HPDE6-E6E7 (cell line): Measurements from ENCODE around the gene CCT5.
"Not testable (repeated sequence)": the region's sequence is repeated elsewhere in the genome, so short reads cannot be mapped to it uniquely, and the experiment has no call there.

ENCODE experiments used
- DNase-seq: peaks from one replicate; pipeline ENCODE4 v3.0.0; 2011; ENCODE audit warnings: missing footprints; ENCODE audit errors: extremely low spot score

The CCT5 gene

DNA sequence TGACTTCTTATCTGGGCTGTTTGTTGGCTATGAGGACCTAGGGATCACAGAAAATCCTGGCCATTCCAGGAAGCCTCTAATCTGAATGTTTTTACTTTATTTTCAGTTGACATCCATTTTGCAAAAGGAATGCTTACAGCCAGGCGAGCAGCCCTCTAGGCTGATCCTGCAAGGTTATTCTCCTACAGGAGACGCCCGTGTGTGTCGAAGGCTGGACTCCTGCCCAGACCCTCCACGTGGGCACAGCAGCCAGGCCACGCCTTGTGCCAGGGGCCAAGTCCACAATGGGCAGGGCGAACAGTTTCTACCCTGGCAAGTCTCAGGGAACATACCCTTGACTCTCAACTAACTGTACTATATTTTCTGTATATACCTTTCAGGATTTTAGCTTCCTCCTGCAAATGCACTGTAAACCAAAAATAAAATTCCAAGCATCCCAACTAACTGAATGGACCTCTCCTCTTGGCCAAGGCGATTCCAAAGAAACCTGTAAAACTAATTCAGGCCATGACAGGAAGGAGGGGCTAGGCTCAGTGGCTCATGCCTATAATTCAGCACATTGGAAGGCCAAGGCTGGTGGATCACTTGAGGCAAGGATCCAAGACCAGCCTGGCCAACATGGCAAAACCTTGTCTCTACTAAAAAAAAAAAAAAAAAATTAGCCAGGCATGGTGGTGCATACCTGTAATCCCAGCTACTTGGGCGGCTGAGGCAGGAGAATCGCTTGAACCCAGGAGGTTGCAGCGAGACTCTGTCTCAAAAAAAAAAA, 51.9 kb downstream of the CCT5 start:
- peak; percentile 72 for DNase-seq

GRCh38 chr5:10303201-10303600, 53.1 kb downstream of the CCT5 start:
- DNase-seq, result no peak

GRCh38 chr5:10303699-10304170, 53.7 kb downstream of the CCT5 start:
- no peak for DNase-seq

- no peak for DNase-seq
Measured at GRCh38 chr5:10304932-10305331, 54.9 kb downstream of the CCT5 start.

GRCh38 chr5:10306114-10306513, 56.0 kb downstream of the CCT5 start:
- no peak for DNase-seq

GRCh38 chr5:10306806-10307205, 56.7 kb downstream of the CCT5 start:
- DNase-seq, result no peak

GRCh38 chr5:10307206-10308148, 57.4 kb downstream of the CCT5 start, which contains the start of gene CMBL:
CMBL (minus strand) TSS chr5:10307902; CDS start chr5:10290762, 17,140 bp downstream.
- DNase-seq, result peak; percentile 72

GRCh38 chr5:10308844-10309243, 58.8 kb downstream of the CCT5 start:
- DNase-seq, result no peak

- DNase-seq, result peak; percentile 98
Measured at GRCh38 chr5:10310066-10310779, 60.1 kb downstream of the CCT5 start.

- not testable (repeated sequence) for DNase-seq
Measured at GRCh38 chr5:10310835-10311570, 60.9 kb downstream of the CCT5 start.

DNA sequence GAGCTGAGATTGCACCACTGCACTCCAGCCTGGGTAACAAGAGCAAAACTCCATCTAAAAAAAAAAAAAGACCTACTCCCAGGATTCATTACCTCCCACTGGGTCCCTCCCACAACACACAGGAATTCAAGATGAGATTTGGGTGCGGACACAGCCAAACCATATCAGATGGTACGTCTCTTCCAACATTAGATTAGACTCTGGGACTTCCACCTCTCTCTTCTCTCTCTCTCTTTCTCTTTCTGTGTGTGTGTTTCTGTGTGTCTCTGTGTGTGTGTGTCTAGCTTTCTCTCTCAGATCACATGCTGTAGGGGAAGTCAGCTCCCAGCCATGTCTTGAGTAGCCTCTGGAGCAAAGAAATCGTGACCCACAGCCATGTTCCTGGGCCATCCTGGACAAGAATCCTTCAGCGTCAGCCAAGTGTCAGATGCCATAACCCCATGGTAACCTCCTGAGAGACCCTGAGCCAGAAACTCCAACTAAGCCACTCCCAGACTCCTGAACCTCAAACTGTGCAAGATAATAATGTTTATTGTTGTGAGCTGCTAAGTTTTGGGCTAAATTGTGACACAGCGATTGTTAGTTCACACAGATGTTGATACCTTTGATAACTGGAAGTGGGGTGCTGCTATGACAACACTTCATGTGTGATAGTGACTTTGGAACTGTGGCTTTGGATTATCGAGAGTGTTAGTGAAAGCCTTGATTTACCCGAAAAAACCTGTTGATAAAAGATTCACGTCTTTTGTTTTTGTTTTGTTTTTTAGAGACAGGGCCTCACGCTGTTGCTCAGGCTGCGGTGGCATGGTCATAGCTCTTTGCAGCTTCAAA, 61.7 kb downstream of the CCT5 start:
- no peak for DNase-seq

DNA sequence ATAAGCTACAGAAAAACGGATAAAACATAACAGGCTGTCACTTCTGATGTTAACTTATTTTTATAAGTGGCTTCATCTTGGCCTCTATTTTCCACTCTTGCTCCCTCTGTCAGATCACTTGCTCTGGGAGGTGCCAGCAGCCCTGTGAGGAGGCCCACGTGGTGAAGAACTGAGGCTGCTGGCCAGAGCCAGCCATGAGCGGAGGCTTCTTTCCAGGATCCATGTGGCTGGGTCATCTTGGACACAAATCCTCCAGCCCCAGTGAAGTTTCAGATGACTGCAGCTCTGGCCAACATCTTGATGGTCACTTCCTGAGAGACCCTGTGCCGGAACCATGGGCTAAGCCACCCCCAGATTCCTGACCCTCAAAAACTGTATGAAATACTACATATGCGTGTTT, 65.1 kb downstream of the CCT5 start:
- no peak for DNase-seq
